H1 (cell line): ENCODE data around the gene SLC7A5. TPM values are rescaled to one million over a fixed set of nuclear protein-coding genes. Genes with fewer than 3 reads are reported as not detected.

Experiments used
- CTCF ChIA-PET: fragments of 300-600 bp; sonication (Branson Sonifier 250); formaldehyde crosslinking; loops from one replicate; lab custom pipeline; 2021; ENCODE audit not compliant: partially characterized antibody; lab: Charles Lee
- POLR2A ChIA-PET: fragments of 300-600 bp; sonication (Branson Sonifier 250); formaldehyde crosslinking; loops from one replicate; lab custom pipeline; 2021; ENCODE audit warnings: inconsistent platforms; ENCODE audit not compliant: partially characterized antibody; lab: Charles Lee
- DNase-seq, 2 experiments: peaks; one replicate each; pipeline versions ENCODE4 v3.0.0 to v3.0.0-alpha.2; 2010 to 2022; ENCODE audit warnings: low spot score in 2 of 2, low read depth in 1 of 2, mixed read lengths in 1 of 2
- FAIRE-seq: peaks from 2 replicates; lab custom pipeline; 2011; peaks lifted over from hg19 to GRCh38; lab: Jason Lieb, UNC
- H2AFZ ChIP-seq: 2 replicates; pipeline ENCODE4 v1.8.1; 2012; ENCODE audit warnings: low read length, inconsistent platforms
- H2AK5ac ChIP-seq: 2 replicates; pipeline ENCODE4 v1.6.1; 2013; ENCODE audit warnings: low read depth, low read length
- H2BK120ac ChIP-seq: replicated peaks from 2 replicates; pipeline ENCODE3; 2013; ENCODE audit warnings: low read depth, low read length, inconsistent platforms
- H2BK12ac ChIP-seq: 2 replicates; pipeline ENCODE4 v1.6.1; 2013; ENCODE audit warnings: low read depth, low read length
- H2BK15ac ChIP-seq: 2 replicates; pipeline ENCODE4 v1.6.1; 2013; ENCODE audit warnings: low read length
- H2BK20ac ChIP-seq: 2 replicates; pipeline ENCODE4 v1.6.1; 2013; ENCODE audit warnings: low read length
- H2BK5ac ChIP-seq: 2 replicates; pipeline ENCODE4 v1.6.1; 2013; ENCODE audit warnings: low read depth, low read length
- H3K14ac ChIP-seq: 2 replicates; pipeline ENCODE4 v1.6.1; 2013; ENCODE audit warnings: inconsistent platforms; ENCODE audit not compliant: insufficient read length
- H3K18ac ChIP-seq: 2 replicates; pipeline ENCODE4 v1.6.1; 2013; ENCODE audit warnings: low read length; ENCODE audit errors: extremely low read depth
- H3K23ac ChIP-seq: 2 replicates; pipeline ENCODE4 v1.6.1; 2013; ENCODE audit warnings: inconsistent platforms; ENCODE audit not compliant: insufficient read length
- H3K23me2 ChIP-seq: 2 replicates; pipeline ENCODE4 v1.6.1; 2013; ENCODE audit warnings: low read depth, low read length
- H3K27ac ChIP-seq: 2 replicates; pipeline ENCODE4 v1.6.1; 2011; ENCODE audit warnings: low read depth, low read length, inconsistent platforms
- H3K27me3 ChIP-seq, 4 experiments: replicated peaks in 1 of 4; 1 replicate in 1 of 4; 2 replicates in 3 of 4; pipeline versions ENCODE4 v1.6.1 to v1.8.1; 2011 to 2013; ENCODE audit warnings: low read length in 3 of 4, mild to moderate bottlenecking in 3 of 4, inconsistent platforms in 2 of 4, mixed read lengths in 2 of 4, moderate library complexity in 1 of 4; ENCODE audit not compliant: control insufficient read depth in 3 of 4, insufficient read depth in 3 of 4; ENCODE audit errors: extremely low read depth in 1 of 4
- H3K36me3 ChIP-seq, 4 experiments: 2 replicates each; pipeline versions ENCODE4 v1.6.1 to v1.8.1; 2011 to 2013; ENCODE audit warnings: mild to moderate bottlenecking in 4 of 4, low read length in 3 of 4, moderate library complexity in 2 of 4, control low read depth in 1 of 4, inconsistent platforms in 1 of 4; ENCODE audit not compliant: insufficient read depth in 4 of 4, control insufficient read depth in 2 of 4
- H3K4ac ChIP-seq: replicated peaks from 2 replicates; pipeline ENCODE3; 2013; ENCODE audit warnings: low read length, low read depth, mixed read lengths, inconsistent platforms; ENCODE audit not compliant: insufficient read length
- H3K4me1 ChIP-seq, 4 experiments: replicated peaks in 1 of 4; 1 replicate in 1 of 4; 2 replicates in 3 of 4; pipeline versions ENCODE4 v1.6.1 to v1.8.1; 2011 to 2013; ENCODE audit warnings: low read length in 3 of 4, inconsistent platforms in 2 of 4, mixed read lengths in 1 of 4; ENCODE audit not compliant: insufficient read depth in 4 of 4, control insufficient read depth in 3 of 4
- H3K4me2 ChIP-seq, 2 experiments: 2 replicates each; pipeline versions ENCODE4 v1.6.1 to v1.8.1; 2011 to 2013; ENCODE audit warnings: low read depth in 2 of 2, low read length in 2 of 2, control low read depth in 1 of 2, inconsistent platforms in 1 of 2, mild to moderate bottlenecking in 1 of 2; ENCODE audit not compliant: insufficient read depth in 1 of 2
- H3K4me3 ChIP-seq, 4 experiments: fragments of 200-600, 300-600 bp in 1 of 4; sonication (generic), shearing (Covaris generic), sonication (Bioruptor Twin) in 1 of 4; 2 replicates each; pipeline versions ENCODE4 v1.5.1 to v1.8.1; 2011 to 2016; ENCODE audit warnings: low read length in 4 of 4, low read depth in 3 of 4, control low read depth in 2 of 4, inconsistent platforms in 2 of 4, mild to moderate bottlenecking in 2 of 4, mixed read lengths in 1 of 4, moderate library complexity in 1 of 4; ENCODE audit not compliant: insufficient read depth in 2 of 4; ENCODE audit errors: extremely low read depth in 1 of 4
- H3K56ac ChIP-seq: replicated peaks from 2 replicates; pipeline ENCODE3; 2013; ENCODE audit warnings: low read depth, mild to moderate bottlenecking, mixed read lengths, low read length, inconsistent platforms; ENCODE audit not compliant: insufficient read length
- H3K79me1 ChIP-seq: 2 replicates; pipeline ENCODE4 v1.6.1; 2013; ENCODE audit warnings: low read depth, low read length, control low read depth
- H3K79me2 ChIP-seq, 2 experiments: 2 replicates each; pipeline versions ENCODE4 v1.6.1 to v1.8.1; 2012 to 2013; ENCODE audit warnings: low read length in 2 of 2, mild to moderate bottlenecking in 2 of 2, inconsistent platforms in 1 of 2; ENCODE audit not compliant: insufficient read depth in 2 of 2, control insufficient read depth in 1 of 2
- H3K9ac ChIP-seq, 4 experiments: replicated peaks in 1 of 4; 1 replicate in 1 of 4; 2 replicates in 3 of 4; pipeline versions ENCODE4 v1.6.1 to v1.8.1; 2011 to 2013; ENCODE audit warnings: low read depth in 3 of 4, low read length in 3 of 4, control low read depth in 2 of 4, mild to moderate bottlenecking in 2 of 4, moderate library complexity in 2 of 4, inconsistent platforms in 1 of 4; ENCODE audit errors: extremely low read depth in 1 of 4
- H3K9me3 ChIP-seq, 2 experiments: 2 replicates each; pipeline versions ENCODE4 v1.6.1 to v1.8.1; 2012 to 2013; ENCODE audit warnings: mild to moderate bottlenecking in 2 of 2, moderate library complexity in 2 of 2, control low read depth in 1 of 2, inconsistent platforms in 1 of 2, low read depth in 1 of 2, low read length in 1 of 2, mixed read lengths in 1 of 2; ENCODE audit not compliant: insufficient read depth in 2 of 2
- H4K20me1 ChIP-seq, 2 experiments: replicated peaks in 1 of 2; 2 replicates each; pipeline versions ENCODE3 to v1.8.1; 2011 to 2013; ENCODE audit warnings: inconsistent platforms in 2 of 2, low read length in 2 of 2, mild to moderate bottlenecking in 1 of 2; ENCODE audit not compliant: insufficient read depth in 2 of 2, control insufficient read depth in 1 of 2
- H4K5ac ChIP-seq: 2 replicates; pipeline ENCODE4 v1.6.1; 2013; ENCODE audit warnings: low read length, low read depth, mixed read lengths, inconsistent platforms; ENCODE audit not compliant: insufficient read length
- H4K8ac ChIP-seq: 2 replicates; pipeline ENCODE4 v1.8.0; 2013; ENCODE audit warnings: mild to moderate bottlenecking, moderate library complexity, low read length, inconsistent platforms; ENCODE audit not compliant: insufficient read depth; ENCODE audit errors: extremely low read depth
- H4K91ac ChIP-seq: replicated peaks from 2 replicates; pipeline ENCODE3; 2013; ENCODE audit warnings: low read length, mixed read lengths, inconsistent platforms; ENCODE audit not compliant: insufficient read length
- CTCF ChIP-seq, 3 experiments: IDR thresholded peaks; 1 replicate in 2 of 3; 2 replicates in 1 of 3; pipeline versions ENCODE4 v1.5.1 to v1.6.1; 2011; ENCODE audit warnings: low read length in 3 of 3, mild to moderate bottlenecking in 3 of 3, inconsistent platforms in 2 of 3, low read depth in 1 of 3, moderate library complexity in 1 of 3; ENCODE audit not compliant: insufficient read depth in 1 of 3; ENCODE audit errors: control extremely low read depth in 1 of 3
- POU5F1 ChIP-seq: IDR thresholded peaks from 2 replicates; pipeline ENCODE4 v1.6.1; 2011; ENCODE audit warnings: low read depth, mild to moderate bottlenecking, low read length, moderate library complexity
- RAD21 ChIP-seq, 2 experiments: IDR thresholded peaks in 1 of 2; conservative IDR thresholded peaks in 1 of 2; 2 replicates each; pipeline ENCODE4 v1.6.1; 2011; ENCODE audit warnings: low read depth in 2 of 2, low read length in 2 of 2, improper control_type of control experiment in 1 of 2, inconsistent platforms in 1 of 2, mild to moderate bottlenecking in 1 of 2, moderate library complexity in 1 of 2
- WGBS, 2 experiments: shearing (Covaris generic) in 1 of 2; methylation state at CpG; one replicate each; pipeline versions ENCODE4 v1.1.6 to v1.1.7; 2013 to 2015; ENCODE audit warnings: low lambda C conversion rate in 2 of 2, mixed read lengths in 2 of 2, inconsistent platforms in 1 of 2, low coverage in 1 of 2, missing lambda C conversion rate in 1 of 2; ENCODE audit not compliant: insufficient replicate concordance in 2 of 2, insufficient coverage in 1 of 2, insufficient read length in 1 of 2; ENCODE audit errors: extremely low coverage in 1 of 2, missing lambda C conversion rate in 1 of 2; 5-methylcytosine and 5-hydroxymethylcytosine counted together
- polyA plus RNA-seq, 7 experiments: library from polyadenylated mRNA; depleted of rRNA in 3 of 7; stranded (reverse) in 5 of 7; unstranded in 2 of 7; fragments of >200 nt in 5 of 7; fragments of 200-250 nt in 2 of 7; gene quantifications; 1 replicate in 5 of 7; 2 replicates in 1 of 7; 4 replicates in 1 of 7; pipeline versions ENCODE4 v1.2.1 to v1.2.3, GENCODE V29; 2011 to 2013; ENCODE audit warnings: missing spikeins in 2 of 7, mixed read lengths in 2 of 7
- total RNA-seq: library from RNA; stranded (reverse); fragmentation: NEBNext Ultra II Directional; extraction: Animal tissue kit (Norgen Biotek cat#: 25700); gene quantifications from 2 replicates; pipeline ENCODE4 v1.2.1, GENCODE V29; 2021

Gene SLC7A5
- total and polyA plus RNA-seq, 2 of the 8 experiments (the other 6 are each of a cell fraction or from before 2014, with no cell fraction given): 68.2 to 341 TPM

GRCh38 chr16:87840271-87840978 is 28.9 kb downstream of the SLC7A5 start:
- no peak for FAIRE-seq
- no peaks in the 10 kb centered on the region for H3K4me1 ChIP-seq

More at GRCh38 chr16:87840271-87840978, 28.9 kb downstream of the SLC7A5 start:
- H3K14ac ChIP-seq: no peak overlapping the region
- no peak overlapping the region for H3K18ac ChIP-seq
- no peak for DNase-seq
- H3K23ac ChIP-seq: no peak overlapping the region
- peaks cover 0 to 32% of the 10 kb centered on the region in 2 experiments; a peak in 2 of 4 replicates for H3K79me2 ChIP-seq
- TF ChIP-seq RAD21 (IDR thresholded peaks at IDR 0.05 in 1 of 2, conservative IDR thresholded peaks at IDR 0.05 in 1 of 2; ENCODE audit: low read depth in 2 of 2, low read length in 2 of 2) (peak in 1 of 2 experiments; percentile 34; a peak in 2 of 4 replicates), POU5F1 (no peak), CTCF (IDR thresholded peaks at IDR 0.05; ENCODE audit: control extremely low read depth in 1 of 3, insufficient read depth in 1 of 3, low read depth in 1 of 3, low read length in 3 of 3) (peak in 2 of 3 experiments; percentile 27 to 44; a peak in 3 of 4 replicates)
- H3K79me1 ChIP-seq: peaks cover 4% of the 10 kb centered on the region
- no peaks in the 10 kb centered on the region for H3K27me3 ChIP-seq
- no peak overlapping the region for H4K8ac ChIP-seq
- no peak overlapping the region for H3K56ac ChIP-seq
- H4K5ac ChIP-seq: no peak overlapping the region
- no peaks in the 10 kb centered on the region for H3K23me2 ChIP-seq
- POLR2A ChIA-PET: interaction anchor here (1.2 to 27.1 kb wide), 6 partner anchors 9 to 138 kb away, joined by 3 to 507 read pairs (median 18); partner anchors contain the start of gene SLC7A5
- no peak overlapping the region for H2AFZ ChIP-seq
- no peak overlapping the region for H2BK120ac ChIP-seq
- no peak overlapping the region for H2AK5ac ChIP-seq
- no peak overlapping the region for H2BK5ac ChIP-seq
- no peak overlapping the region for H3K4me3 ChIP-seq
- CTCF ChIA-PET: interaction anchor here (0.5 to 9.8 kb wide), 18 partner anchors 10 to 245 kb away, joined by 3 to 115 read pairs (median 3); no protein-coding TSS in a partner anchor
- no peak overlapping the region for H4K91ac ChIP-seq
- no peak overlapping the region for H3K9ac ChIP-seq
- no peak overlapping the region for H2BK12ac ChIP-seq
- H3K4me2 ChIP-seq: no peak overlapping the region
- H2BK15ac ChIP-seq: no peak overlapping the region
- no peak overlapping the region for H3K27ac ChIP-seq
- no peak overlapping the region for H2BK20ac ChIP-seq
- H3K9me3 ChIP-seq: no peaks in the 10 kb centered on the region
- peaks cover 15 to 21% of the 10 kb centered on the region in 2 experiments for H4K20me1 ChIP-seq
- H3K4ac ChIP-seq: no peak overlapping the region
- H3K36me3 ChIP-seq: peaks cover 6 to 57% (median 38%) of the 10 kb centered on the region in 4 experiments; a peak in 6 of 8 replicates
- 93% methylated on average over 24 of the region's 29 CpGs; no CpG with 5 or more reads in 1 of the 2 experiments for WGBS, 2 experiments
